Measurements from ENCODE around the gene PTEN.
"Not testable (repeated sequence)": the region's sequence is repeated elsewhere in the genome, so short reads cannot be mapped to it uniquely, and the experiment has no call there.

Gene PTEN

DNA sequence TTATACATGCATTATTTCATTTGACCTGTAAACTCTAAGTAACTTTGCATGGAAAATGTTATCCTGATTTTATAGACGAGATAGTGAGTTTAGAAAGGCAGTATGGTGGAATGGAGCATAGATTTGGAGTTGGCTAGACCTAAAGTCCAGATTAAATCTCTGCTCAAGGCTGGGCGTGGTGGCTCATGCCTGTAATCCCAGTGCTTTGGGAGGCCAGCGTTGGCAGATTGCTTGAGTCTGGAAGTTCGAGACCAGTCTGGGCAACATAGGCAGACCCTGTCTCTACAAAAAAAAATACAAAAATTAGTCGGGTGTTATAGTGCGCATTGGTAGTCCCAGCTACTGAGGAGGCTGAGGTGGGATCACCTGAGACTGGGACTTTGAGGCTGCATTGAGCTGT, 9.4 kb downstream of the PTEN start:
- no peak for DNase-seq (ENCODE audit: low read depth)

DNA sequence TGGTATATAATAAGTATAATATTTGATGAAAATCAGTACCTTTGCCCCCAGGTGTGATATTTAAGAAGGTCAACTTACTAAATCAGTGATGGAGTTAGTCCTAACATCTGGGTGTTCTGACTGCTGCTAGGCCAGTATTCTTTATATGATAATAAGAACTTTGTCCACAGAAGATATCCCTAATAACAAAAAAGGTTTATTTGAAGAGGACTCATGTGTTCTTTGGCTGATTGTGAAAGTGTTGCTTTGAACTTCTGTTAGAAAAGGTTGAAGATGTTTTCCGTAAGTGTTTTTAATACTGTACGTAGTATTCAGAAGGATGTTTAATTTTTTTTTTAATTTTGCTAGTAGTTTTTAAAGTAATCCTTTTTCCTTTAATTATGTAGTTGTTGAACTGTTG, 10.2 kb downstream of the PTEN start:
- DNase-seq (ENCODE audit: low read depth) = no peak

DNA sequence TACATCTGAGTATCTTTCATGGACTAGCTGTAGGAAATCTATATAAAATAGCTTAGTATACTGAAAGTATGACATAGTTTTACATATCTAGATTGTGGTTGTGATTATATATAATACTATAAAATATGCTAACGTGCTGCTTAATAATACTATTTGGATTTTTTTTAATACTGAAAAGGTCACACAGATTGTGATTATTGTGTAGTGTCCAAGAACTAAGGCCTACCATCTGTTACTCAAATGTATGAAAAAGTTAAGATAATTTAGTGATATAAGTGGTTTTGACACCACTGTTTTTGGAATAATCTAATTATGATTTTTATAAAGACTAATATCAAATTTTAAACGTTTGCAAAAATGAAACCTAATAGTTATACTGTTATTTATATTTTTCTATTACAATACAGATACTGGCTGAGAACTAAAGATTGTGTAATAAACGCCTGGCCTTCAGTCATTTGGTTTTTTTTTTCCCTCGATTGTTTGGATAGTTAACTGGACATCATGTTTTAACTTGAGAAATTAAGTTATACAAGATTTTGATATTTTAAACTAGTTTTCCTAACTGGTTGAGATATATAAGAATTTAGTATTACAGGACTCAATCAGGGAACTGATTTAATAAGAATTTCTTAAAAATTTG, 12.6 kb downstream of the PTEN start:
- DNase-seq (ENCODE audit: low read depth) = no peak

DNA sequence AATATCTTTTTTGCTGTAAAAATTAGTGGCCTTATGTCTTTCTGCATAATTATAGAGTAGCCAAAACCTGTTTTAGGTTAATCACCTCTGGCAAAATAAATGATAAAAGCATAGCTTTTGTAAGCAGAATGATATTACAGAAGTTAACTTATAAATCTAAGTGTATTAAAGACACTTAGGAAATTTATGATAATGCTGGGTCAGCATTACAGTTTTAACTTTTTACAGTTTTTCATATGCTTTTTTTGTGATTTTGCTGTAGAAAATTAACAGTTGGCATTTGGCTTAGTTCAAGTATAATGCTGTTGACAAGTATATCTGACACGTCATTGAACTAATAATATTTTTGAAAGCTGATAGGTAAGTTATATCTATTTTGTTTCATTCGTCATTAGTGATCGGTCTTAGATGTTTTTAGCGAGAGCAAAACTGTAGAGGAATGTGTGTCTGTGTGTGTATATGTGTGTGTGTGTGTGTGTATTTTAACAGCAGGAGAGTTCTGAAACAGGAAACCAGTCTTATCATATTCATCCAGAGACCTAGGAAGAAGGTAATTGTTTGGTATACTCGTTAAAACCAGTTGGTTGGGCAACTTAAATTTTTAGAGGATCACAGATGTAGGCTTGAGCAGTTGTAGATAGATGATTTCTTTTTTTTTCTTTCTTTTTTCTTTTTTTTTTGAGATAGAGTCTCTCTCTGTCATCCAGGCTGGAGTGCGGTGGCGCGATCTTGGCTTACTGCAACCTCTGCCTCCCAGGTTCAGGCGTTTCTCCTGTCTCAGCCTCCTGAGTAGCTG, 15.4 kb downstream of the PTEN start:
- no peak for DNase-seq (ENCODE audit: low read depth)

DNA sequence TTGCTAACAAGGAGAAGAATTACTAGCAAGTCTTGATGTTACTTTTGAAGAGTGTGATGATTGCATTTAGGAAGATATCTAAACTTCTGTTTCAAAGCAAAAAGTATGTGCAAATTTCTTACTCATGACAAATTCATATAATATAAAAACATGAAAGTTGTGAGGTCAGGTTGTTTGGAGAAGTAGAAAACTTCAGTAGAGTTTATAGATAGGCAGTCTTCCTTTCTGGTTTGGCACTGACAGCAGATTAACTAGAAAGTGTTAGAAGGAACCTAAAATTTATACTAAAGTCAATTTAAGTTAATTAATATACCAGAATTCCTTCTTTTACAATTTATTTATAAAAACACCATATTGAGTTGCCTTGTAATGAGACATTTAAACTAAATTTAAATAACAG, 16.9 kb downstream of the PTEN start:
- no peak for DNase-seq (ENCODE audit: low read depth)

DNA sequence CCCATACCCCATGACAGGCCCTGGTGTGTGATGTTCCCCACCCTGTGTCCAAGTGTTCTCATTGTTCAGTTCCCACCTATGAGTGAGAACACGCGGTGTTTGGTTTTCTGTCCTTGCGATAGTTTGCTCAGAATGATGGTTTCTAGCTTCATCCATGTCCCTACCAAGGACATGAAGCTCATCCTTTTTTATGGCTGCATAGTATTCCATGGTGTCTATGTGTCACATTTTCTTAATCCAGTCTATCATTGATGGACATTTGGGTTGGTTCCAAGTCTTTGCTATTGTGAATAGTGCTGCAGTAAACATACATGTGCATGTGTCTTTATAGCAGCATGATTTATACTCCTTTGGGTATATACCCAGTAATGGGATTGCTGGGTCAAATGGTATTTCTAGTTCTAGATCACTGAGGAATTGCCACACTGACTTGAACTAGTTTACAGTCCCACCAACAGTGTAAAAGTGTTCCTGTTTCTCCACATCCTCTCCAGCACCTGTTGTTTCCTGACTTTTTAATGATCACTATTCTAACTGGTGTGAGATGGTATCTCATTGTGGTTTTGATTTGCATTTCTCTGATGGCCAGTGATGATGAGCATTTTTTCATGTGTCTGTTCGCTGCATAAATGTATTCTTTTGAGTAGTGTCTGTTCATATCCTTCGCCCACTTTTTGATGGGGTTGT, 18.1 kb downstream of the PTEN start:
- DNase-seq (ENCODE audit: low read depth) = not testable (repeated sequence)

DNA sequence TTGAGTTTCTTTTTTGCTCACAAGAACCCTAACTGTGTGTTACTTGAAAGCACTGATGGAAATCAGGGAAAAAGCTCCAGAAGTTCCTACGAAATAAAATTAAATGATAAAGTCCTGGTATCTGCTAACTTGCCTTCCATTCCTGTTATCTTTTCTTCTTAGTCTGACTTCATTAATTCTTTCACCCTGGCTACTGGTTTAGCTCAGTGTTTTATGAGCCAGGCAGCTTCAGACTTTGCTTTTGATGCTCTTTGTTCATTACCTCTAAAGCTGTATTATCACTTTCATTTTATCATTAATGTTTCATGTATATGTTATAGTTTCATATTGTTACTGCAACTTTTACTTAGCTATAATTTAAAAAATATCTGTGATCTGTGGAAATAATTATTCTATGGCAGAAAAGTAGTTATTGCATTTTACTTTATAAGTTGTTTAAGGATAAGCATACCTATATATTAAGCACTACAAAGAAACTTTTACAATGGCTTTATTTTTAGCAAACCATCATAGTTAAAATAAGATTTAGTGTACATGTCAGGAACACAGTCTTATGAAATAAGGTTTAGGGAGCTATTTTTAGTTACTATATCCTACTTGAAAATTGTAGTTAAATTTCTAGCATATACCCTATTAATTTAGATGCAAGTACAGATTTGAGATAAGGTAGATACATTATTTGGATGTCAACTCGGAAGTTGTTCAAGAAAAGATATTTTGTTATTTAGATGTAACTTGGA, 19.3 kb downstream of the PTEN start:
- DNase-seq (ENCODE audit: low read depth) = no peak

DNA sequence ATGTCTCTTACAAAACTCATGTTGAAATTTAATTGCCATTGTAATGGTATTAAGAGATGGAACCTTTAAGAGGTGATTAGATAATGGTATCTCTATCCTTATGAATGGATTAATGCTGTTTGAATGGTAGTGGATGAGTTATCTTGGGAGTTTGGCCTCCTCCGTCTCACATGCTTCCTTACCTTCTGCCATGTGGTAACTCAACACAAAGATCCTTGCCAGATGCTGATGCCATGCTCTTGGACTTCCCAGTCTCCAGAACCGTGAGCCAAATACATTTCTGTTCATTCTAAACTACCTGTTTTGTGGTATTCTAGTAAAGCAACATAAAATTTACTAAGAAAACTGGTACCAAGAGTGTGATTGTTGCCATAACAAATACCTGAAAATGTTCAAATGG, 23.2 kb downstream of the PTEN start:
- no peak for DNase-seq (ENCODE audit: low read depth)

DNA sequence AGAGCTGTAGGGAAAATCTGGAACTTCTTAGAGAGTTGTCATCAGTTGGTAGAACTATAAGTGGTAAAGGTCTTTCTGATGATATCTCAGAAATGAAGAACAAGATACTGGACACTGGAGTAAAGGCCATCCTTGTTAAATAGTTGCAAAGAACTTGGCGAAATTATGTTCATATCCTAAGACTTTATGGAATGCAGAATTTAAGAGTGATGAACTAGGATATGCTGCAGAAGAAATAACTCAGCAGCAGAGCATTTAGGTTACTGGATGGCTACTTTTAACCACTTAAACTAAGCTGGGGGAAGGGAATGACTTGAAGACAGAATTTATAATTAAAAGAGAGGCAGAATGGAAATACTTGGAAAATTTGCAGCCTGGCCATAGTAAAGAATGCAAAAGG, 23.7 kb downstream of the PTEN start:
- no peak for DNase-seq (ENCODE audit: low read depth)

DNA sequence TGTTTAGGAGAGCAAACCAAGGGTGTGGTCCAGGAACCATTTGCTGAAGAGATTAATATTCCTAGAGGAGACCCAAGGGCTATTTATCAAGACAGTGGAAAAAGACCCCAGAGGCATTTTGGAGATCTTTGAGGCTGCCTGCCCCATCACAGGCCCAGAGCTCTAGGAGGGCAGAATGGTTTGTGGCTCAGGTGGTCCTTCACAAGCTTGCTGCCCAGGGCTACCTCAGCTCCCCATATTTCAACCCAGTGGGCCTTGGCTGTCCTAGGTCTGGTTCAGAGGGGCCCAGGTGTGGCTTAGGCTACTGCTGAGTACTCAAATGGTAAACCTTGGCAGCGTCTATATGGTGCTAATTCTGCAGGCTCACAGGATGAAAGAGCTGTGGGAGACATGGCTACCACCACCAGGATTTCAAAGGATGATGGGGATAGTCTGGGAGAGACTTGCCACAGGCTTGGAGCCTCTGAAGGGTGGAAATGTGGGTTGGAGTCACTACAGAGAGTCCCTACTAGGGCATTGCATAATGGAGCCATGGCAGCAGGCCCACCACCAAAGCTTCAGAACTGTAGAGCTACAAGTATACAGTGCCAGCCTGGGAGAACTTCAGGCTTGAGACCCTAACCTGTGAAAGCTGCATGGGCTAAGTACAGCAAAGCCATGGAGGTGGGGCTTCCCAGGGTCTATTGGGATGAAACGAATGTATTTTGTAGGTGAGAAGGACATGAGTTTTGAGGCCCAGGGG, 24.3 kb downstream of the PTEN start:
- no peak for DNase-seq (ENCODE audit: low read depth)

DNA sequence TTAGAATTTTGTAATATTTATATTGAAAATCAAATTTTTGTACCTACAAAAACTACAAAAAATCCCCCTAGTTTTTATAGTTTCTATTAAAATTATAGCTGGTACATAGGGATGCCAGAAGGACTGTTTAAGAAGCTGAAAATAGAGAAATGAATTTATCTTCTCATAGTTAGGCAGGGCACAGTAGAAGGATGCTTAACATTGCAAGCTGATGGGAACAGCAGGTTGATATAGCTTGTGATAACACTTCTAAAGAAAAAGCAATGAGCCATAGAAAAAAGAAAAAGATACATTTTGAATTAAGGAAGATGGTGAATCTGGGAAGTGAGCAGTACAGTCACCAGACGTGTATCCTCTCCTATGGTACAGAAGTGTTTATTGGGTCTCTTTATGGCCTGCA, 32.0 kb downstream of the PTEN start:
- no peak for DNase-seq (ENCODE audit: low read depth)

DNA sequence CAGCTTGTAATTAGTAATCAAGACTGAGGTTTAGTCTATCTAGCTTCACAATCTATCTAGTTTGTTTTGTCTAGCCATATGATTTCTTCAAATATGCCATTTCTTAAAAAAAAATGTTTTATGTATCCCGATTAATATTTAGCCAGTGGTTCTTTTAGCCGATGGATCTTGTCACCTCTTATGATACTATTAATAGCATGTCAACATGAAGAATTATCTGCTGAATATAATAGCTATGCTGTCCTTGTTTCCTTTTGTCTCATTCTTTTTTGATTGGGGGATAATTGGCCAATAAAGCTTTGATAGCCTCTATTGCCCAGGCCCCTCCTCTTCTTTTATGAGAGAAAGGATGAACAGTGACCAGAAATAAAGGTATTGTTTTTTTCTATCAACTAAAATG, 32.8 kb downstream of the PTEN start:
- no peak for DNase-seq (ENCODE audit: low read depth)

DNA sequence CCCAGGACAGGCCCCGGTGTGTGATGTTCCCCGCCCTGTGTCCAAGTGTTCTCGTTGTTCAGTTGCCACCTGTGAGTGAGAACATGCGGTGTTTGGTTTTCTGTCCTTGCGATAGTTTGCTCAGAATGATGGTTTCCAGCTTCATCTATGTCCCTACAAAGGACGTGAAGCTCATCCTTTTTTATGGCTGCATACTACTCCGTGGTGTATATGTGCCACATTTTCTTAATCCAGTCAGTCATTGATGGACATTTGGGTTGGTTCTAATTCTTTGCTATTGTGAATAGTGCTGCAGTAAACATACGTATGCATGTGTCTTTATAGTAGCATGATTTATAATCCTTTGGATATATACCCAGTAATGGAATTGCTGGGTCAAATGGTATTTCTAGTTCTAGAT, 34.5 kb downstream of the PTEN start:
- not testable (repeated sequence) for DNase-seq (ENCODE audit: low read depth)

DNA sequence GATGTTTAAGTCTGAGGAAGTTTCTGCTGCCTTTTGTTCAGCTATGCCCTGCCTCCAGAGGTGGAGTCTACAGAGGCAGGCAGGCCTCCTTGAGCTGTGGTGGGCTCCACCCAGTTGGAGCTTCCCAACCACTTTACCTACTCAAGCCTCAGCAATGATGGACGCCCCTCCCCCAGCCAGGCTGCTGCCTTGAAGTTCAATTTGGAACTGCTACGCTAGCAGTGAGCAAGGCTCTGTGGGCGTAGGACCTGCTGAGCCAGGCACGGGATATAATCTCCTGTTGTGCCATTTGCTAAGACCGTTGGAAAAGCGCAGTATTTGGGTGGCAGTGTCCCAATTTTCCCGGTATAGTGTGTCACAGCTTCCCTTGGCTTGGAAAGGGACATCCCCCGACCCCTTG, 40.0 kb downstream of the PTEN start:
- not testable (repeated sequence) for DNase-seq (ENCODE audit: low read depth)

DNA sequence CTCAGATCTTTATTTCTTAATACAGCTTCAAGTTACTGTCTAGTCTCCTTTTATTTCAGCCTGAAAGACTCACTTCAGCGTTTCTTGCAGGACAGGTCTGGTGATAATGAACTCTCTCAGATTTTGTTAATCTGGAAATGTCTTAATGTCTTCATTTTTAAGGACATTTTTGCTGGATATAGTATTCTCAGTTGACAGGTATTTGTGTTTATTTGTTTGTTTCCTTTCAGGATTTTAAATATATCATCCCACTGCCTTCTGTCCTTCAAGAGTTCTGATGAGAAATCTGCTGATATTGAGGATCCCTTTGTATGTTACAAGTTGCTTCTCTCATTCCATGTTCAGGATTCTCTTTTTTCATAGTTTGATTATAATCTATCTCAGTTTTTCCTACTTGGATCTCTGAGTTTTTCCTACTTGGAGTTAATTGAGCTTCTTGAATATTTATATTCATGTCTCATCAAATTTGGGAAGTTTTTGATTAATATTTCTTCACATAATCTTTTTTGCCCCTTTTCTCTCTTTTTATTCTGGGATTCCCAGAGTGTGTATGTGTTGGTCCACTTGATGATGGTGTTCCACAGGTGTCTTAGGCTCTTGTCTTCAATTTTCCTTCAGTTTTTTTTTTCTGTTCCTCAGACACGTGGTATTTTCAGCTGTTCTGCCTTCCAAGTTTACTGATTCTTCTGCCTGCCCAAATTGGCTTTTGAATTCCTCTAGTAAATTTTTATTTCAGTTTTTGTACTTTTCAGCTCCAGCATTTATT, 49.9 kb downstream of the PTEN start:
- no peak for DNase-seq (ENCODE audit: low read depth)

DNA sequence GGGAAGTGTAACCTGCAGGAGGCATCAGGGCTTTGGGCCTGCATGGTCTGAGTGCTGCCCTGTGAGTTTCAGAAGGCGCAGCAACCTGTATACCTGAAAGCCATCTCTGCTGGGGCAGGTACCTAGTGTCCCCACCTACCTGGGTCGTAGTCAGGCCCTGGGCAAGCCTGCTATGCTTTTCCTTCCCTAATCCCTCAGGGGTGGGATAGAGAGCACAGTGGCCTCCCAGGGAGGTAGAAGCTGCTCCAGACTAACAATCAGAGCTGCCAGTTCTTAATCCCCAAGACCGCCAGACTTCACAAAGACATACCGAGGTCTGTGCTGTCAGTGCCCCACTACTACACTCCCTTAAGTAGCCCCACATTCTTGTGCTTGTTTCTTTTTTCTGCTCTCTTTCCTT, 52.0 kb downstream of the PTEN start:
- no peak for DNase-seq (ENCODE audit: low read depth)

DNA sequence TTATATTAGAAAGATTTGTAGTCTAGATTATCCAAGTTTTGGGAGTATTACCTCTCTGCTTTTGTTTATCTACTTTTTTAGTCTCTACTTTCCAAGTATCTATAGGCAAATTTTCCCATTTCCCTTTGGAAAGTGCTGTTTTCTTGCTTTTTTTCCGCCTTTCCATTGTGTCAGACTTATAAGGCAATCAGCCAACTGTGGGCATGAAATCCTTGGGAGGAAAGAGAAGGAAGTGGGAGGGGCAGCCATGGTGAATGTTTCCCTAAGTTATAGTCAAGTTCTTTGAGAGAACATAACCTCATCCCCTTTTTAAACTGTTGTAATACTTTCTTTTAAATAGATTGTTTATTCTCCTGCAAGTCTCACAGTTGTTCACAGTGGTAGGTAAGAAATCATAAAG, 52.6 kb downstream of the PTEN start:
- peak; percentile 45 for DNase-seq (ENCODE audit: low read depth)

DNA sequence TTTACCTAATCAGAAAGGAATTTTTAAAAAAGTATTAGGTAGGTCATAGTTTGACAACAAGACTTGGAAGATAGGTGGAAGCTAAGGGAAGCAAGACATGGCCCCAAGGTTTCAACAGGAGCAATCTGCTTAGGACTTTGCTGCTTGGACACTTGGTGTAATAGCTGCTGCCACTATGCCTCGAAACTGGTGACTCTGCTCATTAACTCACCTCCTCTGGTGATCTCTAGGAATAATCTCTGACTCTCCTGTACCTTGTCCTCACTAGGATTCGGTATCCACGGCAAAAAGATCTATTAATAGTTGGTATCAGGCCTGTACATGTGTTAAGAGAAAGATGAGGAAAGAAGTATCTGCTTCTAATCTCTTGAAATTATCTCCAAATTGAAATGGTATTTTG, 53.1 kb downstream of the PTEN start:
- no peak for DNase-seq (ENCODE audit: low read depth)

DNA sequence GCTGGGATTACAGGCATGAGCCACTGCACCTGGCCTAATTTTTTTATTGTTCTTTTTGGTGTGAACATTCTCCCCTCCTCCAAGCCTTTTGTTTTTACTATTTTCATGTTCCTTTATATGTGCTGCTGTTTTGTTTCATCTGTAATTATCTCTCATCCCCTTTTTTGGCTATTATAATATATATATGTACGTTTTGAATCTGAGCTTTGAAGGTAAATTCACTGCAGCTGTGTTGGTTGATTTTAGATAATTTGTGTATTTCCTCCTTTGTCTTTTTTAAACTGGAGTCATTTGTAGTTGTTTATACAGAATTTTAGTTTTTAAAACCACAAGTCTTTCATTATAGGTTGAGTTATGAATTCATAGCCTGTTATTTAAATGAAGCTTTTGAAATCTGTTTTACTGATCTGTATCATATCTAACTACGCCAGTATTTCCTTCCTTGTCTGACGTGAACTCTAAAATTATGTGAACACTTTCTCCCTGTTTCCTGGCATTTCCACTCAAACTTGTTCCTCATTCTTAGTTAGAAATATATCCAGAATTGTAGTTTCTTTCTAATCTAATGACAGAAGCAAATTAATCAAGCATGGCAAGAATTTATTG, 54.9 kb downstream of the PTEN start:
- no peak for DNase-seq (ENCODE audit: low read depth)

DNA sequence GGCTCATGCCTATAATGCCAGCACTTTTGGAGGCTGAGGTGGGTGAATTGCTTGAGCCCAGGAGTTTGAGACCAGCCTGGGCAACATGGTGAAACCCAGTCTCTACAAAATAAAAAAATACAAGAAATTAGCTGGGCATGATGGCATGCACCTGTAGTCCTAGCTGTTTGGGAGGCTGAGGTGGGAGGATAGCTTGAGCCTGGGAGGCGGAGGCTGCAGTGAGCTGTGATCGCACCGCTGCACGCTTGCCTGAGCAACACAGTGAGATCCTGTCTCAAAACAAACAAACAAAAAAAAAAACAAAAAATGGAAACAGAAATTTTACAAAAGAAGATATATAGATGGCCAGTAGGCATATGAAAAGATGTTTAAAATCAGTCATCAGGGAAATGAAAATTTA, 57.1 kb downstream of the PTEN start:
- no peak for DNase-seq (ENCODE audit: low read depth)
